GOT3 (cell line): ENCODE results near the gene FAM13B.
"Not testable (repeated sequence)": the region's sequence is repeated elsewhere in the genome, so short reads cannot be mapped to it uniquely, and the experiment has no call there.

Source experiments
- DNase-seq: peaks from one replicate; lab custom pipeline; 2025; ENCODE audit warnings: mixed read lengths; lab: John Stamatoyannopoulos, UW

Gene FAM13B

DNA sequence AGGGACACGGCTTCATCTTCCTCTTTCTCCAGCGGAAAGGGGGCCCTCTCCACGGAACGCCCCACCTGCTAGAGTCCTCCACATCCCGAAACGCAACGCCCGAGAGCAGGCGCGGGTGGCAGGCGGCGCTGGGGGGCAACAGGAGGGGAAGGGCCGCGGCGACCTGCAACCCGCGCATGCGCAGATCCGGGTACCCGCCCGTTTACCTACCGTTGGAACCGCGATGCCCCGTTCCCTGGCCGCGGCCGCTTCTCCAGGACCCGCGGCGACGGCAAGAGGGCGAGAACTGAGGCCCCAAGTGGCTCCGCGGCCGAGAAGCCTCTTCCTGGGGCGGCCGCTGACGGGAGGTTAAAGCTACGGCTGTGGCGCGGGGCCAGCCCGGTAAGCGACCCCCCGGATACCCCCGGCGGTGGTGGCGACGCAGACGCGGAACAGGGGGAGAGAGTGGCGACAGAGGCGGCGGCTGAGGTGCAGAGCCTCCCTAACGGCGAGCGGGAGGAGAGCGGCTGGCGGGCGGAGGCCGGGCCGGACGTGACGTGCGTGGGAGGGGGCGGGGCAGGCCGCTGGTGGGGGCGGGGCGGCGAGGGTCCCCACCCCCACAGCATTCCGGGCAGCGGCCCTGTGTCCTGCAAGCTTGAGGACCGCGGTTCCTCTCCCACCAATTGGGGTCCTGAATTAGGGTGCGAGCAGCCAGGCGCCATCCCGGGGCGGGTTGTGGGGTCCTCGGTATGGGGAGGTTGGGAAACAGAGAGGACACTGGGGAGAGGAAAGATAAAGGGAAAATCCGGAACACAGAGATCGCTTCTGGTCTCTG lies at the start of gene FAM13B:
Gene FAM13B (minus strand): TSS at position 508 of the 814 bp plus-strand sequence. CDS start 13,968 bp downstream, outside the sequence.
- DNase-seq: peak; percentile 64

DNA sequence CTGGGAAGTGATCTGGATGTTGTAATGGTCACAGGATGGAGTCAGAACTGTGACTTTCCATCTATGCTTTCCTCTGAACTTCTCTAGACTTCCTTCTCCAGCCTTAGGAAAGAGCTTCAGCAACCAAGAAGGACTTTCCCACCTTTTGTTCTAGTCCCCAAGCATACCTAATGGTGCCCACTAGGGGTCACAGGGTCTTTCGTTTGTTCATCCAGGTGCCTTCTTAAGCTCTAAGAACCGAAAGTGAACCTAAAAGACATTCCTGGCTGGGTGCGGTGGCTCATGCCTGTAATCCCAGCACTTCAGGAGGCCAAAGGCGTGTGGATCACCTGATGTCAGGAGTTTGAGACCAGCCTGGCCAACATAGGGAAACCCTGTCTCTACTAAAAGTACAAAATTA lies 49.2 kb upstream of the FAM13B start:
- DNase-seq: no peak

DNA sequence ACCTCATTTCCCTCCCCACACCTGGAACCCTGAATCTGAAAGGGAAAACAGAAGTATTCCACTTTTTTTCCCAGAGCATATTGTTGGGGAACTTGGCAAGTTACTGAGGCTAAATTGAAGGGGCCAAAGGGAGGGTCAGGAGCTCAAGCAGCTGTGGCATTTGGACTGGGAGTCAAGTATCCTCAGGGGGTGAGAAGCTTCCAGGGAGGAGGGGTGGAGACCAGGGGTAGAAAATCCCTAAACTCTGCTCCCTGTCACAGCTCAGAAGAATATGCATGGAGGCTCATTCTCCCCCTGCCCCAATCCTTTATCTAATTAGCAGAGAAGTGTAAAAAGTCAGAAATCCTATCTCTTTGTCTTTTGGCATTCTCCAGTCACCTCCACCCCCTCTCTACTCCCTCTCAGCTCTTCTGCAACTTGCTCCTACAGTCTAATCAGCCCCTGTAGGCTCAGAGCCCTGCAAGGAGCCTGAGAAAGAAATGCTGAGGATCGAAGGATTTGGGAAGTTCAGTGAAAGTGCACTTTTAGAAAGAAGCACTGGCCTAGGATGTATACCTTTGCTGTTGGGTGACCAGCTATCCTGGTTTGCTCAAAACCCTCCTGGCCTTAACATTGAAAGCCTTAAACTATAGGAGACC lies 45.2 kb upstream of the FAM13B start:
- no peak for DNase-seq

DNA sequence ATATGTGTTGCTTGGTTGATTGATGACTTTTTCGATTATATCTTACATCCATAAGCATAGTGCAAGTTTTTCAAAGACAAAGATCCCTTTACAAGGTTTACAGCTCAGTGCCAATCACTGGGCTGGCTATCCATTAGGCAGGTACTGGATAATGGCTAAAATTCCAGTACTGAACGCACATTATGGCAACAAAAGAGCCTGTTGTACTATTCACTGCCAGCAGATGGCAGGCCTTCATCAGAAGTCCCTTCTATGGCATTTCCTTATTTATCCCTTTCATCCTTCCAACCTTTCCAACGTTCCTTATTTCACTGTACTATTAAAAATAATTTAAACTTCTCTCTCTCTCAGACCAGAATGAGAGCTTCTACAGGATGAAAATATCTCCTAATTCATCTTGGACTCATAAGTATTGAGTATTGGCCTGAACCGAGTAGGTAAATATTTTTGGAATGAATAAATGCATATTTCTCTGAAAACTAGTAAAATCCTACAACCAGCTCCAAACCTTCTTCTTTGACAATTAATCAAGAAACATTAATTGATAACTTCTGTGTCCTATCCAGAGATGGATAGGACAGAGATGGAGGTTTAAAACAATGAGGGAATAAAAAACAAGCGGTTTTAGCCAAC lies 44.3 kb upstream of the FAM13B start:
- no peak for DNase-seq

DNA sequence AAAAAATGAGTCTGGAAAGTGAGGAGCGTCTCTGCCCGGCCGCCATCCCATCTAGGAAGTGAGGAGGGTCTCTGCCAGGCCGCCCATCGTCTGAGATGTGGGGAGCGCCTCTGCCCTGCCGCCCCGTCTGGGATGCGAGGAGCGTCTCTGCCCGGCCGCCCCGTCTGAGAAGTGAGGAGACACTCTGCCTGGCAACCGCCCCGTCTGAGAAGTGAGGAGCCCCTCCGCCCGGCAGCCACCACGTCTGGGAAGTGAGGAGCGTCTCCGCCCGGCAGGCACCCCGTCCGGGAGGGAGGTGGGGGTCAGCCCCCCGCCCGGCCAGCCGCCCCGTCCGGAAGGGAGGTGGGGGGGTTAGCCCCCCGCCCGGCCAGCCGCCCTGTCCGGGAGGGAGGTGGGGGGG lies 37.1 kb upstream of the FAM13B start:
- DNase-seq: not testable (repeated sequence)

DNA sequence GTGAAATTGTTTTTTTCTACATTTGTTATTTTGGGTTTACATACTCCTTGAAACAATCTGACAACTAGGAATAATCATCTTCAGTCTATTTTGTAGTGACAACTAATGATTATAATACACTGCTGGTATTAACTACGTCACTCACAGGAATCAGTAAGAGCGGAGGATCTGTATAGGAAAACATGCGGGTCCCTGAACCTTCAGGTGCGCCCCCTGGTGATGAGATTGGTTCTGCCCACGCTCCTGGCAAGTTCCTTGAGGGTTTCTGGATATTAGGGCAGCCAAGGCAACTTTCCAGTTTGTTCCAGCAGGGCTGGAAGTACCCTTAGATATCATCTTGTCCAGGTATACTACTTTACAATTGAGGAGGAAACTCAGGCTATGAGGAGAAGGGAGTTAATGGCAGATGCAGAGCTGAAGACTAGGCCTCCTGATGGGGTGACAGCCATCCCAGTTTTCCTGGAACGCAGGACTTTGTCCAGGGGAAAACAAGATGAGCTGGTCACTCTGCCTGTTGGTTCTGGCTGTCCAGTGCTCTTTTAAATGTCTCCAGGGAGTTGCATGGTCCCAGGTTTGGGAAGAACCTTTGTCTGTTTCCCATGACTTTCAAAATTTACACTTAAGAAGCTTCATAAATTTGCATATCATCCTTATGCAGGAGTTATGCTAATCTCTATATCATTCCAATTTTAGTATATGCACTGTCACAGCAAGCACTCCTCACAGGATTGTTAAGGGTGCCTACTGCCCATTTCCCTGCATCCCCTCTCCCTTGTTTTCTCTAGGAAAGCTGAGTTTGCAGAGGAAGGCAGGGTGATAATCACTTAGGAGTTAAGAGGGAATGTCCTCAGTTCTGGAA lies 36.1 kb upstream of the FAM13B start:
- DNase-seq: peak; percentile 30

DNA sequence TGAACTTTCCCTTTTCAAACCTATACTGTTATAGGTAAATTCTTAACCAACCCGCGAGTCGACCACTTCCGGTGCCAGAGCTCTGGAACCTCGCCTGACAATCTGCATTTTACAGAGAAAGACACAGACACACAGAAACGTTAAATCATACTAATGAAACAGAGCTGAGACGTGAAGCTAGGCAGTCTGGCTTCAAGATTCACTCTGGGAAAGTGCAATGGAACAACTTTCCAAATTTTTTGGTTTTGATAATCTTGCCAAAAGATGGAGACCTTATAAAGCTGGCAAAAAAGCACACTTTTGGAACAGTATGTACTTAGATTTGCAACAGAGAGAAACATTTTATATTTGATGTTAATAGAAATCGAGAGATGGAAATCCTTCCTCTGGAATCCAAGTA lies 35.1 kb upstream of the FAM13B start:
- no peak for DNase-seq

DNA sequence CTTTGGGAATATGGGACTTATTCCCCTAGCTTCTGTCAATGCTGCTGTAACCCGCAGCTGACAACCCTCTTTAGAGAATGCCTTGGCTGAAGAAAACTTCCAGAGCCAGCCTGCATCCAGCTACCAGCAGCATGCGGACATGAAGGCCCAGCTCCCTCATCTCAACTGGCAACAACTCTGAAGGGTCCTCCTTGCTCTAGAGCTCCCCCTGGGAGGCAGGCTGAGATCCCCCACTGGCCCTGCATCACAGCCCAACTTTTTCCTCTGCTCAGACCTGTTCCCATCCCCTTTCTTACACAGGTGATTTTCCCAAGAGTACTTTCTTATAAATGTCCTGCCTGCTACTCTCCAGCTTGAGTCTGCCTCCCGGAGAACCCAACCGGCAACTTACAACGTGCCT lies 32.2 kb upstream of the FAM13B start:
- no peak for DNase-seq

DNA sequence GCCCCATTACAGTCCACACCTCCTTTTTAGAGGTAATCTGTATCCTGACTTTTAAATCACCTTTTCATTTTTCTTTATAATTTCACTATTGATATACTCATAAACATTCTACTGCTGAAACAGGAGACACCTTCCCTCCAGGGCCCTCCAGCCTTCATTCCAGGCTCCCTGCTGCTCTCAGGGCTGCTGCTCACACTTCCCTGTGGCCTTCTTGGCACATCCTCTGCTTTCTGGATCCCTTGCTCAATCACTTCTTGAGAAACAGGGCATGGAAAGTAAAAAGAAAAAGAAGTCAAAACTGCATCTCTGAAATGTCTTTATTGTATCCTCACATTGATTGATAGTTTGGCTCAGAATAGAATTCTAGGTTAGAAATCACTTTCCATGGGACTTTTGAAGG lies 31.6 kb upstream of the FAM13B start:
- DNase-seq: no peak

DNA sequence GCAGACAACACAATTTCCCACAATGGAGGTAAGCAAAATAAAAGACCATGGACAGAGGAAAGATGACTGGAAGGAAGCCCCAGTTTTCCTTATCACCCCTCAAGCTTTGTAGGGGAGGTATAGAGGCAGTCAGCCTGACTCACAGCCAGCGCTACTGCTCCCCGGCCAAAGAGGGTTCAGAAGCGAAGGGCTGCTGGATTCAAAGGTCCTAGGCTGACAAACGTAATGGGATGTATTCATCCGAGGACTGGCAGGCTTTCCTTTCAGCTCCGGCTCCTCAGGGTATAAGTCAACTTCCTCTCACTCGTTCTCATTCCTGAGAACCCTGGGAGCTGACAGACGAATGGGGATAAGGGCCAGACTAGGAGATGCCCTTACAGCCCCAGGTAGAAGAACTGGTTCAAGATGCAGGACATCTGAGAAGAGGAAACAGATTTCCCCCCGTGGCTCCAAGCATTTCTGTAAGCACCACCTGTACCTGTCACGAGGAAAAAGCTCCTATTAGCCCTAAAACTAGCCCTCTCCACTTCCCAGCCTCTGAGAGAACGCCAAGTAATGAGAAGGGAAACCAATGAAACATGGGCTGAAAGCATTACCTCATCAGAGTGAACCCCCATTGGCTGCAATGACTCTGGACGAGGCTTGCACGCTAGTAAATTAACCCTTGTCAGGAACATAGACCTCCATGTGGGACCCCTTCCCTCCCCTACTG lies 22.1 kb upstream of the FAM13B start:
- DNase-seq: no peak

DNA sequence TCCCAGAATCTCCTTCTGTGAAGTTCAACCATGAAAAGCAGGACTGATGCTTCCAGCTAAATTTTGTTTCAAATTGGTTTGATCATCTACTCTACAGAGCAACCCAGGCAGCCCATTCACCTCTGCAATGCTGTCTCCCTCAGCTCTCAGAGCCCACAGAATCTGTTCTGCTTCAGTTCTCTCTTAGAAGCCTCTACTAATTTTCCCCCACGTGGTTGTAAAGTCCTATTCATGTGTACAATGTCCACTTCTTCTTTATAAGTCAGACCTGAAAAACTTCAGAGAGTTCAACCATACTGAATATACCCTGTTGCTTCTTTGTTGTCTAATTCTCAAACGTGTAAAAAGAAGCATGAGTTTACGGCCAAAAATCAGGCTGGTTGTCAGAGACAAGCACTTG lies 21.3 kb upstream of the FAM13B start:
- DNase-seq: no peak

DNA sequence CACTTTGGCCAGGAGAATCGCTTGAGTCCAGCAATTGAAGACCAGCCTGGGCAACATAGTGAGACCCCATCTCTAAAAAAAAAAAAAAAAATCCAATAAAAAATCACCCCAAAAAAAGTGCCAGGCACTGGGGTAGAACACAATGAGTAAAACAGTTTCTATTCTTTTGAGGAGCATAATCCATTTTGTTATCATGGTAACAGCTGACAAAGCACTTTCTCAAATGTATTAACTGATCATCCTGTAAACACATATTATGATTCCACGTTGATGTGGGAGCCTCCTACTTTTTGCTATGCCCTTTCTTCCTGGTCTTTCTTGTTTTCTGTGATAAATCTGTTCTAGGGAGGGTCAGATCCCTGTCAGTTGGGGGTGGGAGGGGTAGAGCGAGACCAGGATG lies 20.7 kb upstream of the FAM13B start:
- no peak for DNase-seq

DNA sequence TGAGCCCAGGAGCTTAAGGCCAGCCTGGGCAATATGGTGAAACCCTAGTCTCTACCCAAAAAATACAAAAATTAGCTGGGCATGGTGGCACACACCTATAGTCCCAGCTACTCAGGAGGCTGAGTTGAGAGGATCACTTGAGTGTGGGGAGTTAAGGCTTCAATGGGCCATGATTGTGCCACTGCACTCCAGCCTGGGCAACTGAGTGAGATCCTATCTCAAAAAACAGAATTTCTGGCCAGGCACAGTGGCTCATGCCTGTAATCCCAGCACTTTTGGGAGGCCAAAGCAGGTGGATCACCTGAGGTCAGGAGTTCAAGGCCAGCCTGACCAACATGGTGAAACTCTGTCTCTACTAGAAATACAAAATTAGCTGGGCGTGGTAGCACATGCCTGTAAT lies 19.8 kb upstream of the FAM13B start:
- DNase-seq: not testable (repeated sequence)

DNA sequence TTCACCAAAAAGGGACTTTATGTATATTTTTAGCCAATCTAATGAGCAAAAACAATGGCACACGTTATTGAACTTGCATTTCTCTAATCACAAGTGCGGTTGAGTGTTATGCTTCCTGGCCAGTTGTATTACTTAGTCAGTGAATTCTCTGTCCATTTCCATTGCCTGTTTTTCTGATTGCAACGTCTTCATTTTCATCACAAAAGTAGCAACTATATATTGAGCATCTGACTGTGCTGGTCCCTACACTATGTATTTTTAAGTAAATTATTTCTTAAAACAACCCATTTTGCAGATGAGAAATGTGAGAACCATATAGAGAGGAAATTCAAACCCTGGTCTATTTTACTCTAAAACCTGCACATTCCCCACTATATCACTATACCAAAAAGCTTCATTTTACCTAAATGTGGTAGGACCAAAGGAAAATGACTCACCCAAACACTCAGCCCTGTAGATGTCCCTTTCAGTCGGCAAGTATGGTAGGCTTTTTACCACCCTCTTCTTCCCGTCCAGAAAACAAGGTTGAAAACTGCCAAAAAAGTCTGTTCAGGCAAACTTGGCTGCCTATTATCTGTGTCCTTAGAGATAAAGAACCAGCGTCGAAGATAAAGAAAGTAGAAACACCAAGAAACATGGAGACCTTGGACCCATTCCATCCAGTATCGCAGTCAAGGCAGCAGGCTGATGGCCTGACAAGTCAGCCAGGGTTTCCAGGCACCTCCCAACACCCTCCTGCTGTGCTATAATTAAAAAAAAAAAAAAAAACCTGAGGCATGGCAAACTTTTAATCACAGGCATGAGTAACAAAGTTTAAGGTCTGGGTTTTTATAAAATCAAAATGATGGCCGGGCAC lies 18.8 kb upstream of the FAM13B start:
- no peak for DNase-seq

DNA sequence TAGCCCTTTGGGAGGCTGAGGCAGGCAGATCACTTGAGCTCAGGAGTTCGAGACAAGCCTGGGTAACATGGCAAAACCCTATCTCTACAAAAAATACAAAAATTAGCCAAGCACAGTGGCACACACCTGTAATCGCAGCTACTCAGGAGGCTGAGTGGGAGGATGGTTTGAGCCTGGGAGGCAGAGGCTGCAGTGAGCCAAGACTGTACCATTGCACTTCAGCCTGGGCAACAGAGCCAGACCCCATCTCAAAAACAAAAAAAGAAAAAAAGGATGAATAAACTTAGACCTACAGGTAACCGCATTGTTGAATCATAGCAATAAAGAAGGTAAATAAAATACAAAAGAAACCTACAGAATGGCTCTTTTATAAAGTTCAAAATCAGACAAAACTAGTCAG lies 12.4 kb upstream of the FAM13B start:
- DNase-seq: not testable (repeated sequence)

DNA sequence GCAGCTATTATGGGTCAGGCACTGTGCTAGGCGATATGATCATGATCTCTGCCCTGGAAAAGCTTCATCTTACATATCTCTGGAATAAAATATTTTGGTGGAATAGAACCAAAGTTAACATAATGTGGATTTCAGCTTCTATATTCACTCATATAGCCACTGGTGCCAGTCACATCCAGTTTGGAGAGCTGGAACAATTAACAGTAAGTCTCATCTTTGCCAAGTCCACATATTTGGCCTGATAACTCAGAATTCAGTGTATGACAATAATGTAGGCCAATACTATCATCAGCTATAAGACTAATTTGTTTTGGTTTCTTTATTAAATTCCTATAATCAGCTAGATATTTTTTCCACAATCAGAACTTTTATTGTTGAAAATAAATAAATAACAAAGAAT lies 5.9 kb upstream of the FAM13B start:
- DNase-seq: no peak

DNA sequence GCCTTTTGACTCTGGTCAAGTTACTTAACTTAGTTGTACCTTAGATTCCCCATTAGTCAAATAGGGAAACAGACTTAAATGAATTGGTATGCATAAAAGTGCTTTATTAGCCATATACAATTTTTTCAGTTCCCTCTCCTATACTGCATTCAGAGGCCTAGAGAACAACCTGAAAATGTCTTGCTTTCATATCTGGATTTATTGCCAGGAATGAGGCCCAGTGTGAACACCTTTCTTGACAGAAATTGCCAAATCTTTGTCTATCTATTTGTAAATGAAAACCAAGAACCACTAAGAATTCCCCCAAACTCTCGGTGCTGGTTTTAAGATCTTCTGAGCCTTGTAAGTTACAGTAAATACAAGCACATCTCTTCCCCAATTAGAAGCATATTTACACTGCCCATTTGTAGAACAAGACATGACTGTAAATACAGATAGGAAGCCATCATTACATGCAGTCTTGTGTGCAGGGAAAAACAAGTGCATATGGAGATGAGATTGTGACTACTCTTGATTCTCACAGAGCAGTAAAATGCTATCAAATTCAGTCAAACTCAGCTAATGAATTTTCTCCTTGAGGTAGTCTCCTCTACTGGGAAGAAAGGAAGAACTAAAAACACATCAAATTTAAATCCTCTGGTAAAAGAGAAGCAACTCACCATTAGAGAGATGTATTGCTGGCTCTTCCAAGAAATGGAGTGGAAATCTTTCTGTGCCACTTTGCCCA lies 5.2 kb upstream of the FAM13B start:
- no peak for DNase-seq

DNA sequence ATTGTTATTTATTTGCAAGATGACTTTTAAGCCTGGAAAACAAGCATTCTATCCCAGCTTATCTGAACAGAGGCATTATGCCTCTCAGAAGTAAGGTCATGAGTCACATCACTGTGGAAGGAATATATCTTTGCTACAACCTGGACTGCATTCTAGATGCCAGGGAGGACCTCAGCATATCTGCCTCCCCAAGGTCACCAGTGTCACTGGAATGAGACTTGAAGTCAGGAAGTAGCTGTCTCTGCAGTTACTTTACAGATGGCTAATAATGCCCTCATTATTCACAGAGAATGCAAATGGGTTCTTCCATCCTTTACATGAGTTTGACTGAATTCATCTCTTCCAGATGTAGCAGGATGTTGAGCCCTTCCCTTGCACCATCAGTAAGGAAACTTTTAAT lies 4.4 kb upstream of the FAM13B start:
- DNase-seq: no peak

DNA sequence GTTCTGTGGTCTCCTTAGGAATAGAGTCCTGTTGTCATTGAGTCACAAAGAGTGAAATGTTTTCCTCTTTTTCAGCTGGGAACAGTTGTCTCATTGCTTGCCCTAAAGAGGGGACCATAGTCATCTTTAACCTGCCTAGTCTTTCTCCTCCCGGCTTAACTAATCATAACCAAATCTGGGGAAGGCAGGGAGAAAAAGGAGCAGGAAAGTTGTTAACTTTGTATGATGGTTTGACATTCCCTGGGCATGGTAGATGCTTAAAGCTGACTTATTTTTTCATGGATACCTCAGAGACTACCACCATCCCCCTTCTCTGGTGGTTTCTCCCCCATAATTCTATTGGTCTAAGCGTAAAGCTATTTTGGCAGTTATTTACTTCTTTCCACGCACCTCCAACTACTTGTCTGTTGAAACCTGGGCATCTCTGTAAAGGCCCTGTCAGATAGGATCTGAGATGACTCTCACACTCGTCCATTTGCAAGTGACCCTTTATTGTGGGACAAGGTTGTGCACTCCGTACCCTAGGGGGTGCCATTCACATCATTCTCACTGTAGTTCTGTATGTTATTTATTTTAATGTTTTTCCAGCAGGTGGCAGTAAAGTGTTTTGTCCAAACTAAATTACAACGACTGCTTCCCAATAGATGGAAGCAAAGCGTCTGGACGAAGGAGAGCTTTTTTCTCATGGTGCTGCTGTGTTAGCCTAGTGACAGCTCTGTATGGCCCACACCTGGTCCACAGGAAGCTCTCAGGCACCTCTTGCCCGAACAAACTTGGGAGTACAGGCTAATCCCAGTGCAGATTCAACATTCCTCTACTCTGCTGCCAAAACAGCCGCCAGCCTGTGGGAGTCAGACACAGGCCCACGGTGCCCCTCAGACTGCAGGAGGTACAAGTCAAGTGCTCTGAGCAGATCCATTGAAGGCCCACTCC lies 3.0 kb upstream of the FAM13B start:
- no peak for DNase-seq
